Stimulated activated CD4-positive, alpha-beta T cell treated with anti-CD3 and anti-CD28 coated beads, Interleukin-2, amount 100 ng/mL, for 4 hours (primary cell): ENCODE measurements around the gene CCDC88B.
A peak's percentile ranks its signal among the peaks of the same experiment; 100 is the strongest.

Experiments used
- DNase-seq: peaks from one replicate; pipeline ENCODE4 v3.0.0-alpha.2; 2020; ENCODE audit warnings: low read depth

The CCDC88B gene, protein sequence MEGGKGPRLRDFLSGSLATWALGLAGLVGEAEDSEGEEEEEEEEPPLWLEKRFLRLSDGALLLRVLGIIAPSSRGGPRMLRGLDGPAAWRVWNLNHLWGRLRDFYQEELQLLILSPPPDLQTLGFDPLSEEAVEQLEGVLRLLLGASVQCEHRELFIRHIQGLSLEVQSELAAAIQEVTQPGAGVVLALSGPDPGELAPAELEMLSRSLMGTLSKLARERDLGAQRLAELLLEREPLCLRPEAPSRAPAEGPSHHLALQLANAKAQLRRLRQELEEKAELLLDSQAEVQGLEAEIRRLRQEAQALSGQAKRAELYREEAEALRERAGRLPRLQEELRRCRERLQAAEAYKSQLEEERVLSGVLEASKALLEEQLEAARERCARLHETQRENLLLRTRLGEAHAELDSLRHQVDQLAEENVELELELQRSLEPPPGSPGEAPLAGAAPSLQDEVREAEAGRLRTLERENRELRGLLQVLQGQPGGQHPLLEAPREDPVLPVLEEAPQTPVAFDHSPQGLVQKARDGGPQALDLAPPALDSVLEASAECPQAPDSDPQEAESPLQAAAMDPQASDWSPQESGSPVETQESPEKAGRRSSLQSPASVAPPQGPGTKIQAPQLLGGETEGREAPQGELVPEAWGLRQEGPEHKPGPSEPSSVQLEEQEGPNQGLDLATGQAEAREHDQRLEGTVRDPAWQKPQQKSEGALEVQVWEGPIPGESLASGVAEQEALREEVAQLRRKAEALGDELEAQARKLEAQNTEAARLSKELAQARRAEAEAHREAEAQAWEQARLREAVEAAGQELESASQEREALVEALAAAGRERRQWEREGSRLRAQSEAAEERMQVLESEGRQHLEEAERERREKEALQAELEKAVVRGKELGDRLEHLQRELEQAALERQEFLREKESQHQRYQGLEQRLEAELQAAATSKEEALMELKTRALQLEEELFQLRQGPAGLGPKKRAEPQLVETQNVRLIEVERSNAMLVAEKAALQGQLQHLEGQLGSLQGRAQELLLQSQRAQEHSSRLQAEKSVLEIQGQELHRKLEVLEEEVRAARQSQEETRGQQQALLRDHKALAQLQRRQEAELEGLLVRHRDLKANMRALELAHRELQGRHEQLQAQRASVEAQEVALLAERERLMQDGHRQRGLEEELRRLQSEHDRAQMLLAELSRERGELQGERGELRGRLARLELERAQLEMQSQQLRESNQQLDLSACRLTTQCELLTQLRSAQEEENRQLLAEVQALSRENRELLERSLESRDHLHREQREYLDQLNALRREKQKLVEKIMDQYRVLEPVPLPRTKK (N-terminal part only)

DNA sequence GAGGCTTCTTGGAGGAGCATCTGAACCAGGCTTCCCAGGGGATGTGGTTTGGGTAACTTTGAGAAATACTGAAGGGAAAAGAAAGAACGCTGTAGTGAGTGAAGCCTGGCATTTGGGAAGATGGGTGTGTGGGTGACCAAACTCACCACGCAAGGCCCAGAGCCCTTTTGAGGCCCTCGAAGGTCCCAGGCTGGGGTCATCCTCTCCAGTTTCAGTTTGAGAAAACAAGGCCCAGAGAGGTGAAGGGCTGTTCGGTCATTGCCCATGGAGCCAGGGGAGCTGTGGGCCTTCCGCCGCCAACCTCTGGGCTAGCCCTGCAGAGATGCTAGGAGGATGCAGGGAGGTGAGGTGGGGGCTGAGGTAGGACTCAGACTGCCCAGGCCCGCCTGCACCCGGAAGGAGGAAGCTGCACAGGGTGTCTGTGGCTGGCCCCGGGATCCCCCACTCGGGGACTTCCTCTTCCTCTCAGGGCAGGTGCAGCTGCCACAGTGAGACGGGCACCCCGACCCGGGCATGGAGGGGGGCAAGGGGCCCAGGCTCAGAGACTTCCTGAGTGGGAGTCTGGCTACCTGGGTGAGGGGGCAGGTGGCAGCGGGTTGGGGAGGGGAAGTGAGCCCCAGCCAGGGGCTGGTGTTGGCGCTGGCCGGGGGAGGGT, at the start of gene CCDC88B:
CCDC88B (plus strand) TSS at position 451 of the 655 bp plus-strand sequence; CDS start at position 514, 63 bp downstream.
- peak; percentile 66 for DNase-seq

DNA sequence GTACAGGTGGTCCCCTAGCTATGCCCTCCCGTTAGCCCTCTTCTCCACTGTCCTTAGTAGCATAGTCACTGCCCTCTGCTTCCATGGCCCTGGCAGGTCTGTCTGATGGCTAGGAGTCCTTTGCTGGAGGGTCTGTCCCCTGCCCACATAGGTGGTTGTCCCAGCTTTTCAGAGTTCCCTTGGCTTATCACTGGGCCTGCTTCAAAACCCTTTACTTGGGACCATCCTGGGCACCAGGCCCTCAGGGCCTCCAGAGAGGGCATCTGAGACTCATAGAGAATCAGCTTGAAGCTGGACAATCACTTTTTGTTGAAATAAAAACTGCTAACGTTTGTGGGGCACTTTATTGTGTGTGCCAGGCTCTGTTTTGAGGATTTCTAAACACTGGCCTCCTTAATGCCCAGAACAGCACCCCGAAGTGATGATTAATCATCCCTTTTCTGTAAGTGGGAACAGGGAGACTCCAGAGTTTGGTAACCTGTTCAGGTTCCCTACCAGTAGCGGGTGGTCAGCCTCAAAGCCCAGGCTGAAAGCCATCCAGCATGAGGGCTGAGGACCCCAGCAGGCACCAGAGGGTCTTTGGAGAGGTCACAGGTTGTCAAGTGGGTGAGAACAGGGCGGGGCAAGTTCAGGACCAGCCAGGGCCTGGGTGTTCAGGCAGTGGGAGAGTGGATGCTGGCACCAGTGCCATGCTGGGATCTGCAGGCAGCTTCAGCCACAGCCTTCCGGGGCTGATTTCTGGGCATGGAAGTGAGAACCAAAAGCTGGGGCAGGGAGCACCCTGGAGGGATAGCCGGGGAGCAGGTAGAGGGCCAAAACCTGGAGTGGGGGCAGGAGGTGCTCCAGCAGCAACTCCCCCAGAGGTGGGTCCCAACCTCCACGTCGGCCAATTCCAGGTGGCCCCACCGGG, 49.4 kb upstream of the CCDC88B start:
- DNase-seq: no peak

DNA sequence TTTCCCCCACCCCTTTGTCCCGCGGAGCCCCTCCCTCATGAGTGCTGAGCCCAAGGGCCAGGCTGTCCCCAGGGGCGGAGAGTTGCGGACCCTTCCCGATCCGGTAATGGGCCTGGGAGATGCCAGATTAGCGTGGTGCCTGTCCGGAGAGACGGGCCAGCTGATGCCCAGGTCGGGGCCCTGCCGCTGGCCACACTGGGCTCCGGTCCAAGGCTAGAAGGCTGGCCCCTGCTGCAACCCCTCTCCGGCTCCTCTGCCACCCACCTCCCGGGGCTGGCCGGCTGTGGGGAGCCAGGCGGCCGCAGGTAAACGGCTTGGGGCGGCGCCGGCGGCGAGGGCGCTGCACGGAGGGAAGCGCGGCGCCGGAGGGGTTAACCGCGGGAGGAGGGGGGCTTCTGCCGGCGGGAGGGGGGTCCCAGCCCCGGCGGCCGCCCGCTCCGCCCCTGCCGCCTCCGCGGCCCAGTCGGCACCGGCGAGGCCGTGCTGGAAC, 48.7 kb upstream of the CCDC88B start, which contains the start of gene KCNK4:
KCNK4 (plus strand) TSS at position 41 of the 490 bp plus-strand sequence. CDS start 1,717 bp downstream, outside the sequence.
- DNase-seq: no peak

DNA sequence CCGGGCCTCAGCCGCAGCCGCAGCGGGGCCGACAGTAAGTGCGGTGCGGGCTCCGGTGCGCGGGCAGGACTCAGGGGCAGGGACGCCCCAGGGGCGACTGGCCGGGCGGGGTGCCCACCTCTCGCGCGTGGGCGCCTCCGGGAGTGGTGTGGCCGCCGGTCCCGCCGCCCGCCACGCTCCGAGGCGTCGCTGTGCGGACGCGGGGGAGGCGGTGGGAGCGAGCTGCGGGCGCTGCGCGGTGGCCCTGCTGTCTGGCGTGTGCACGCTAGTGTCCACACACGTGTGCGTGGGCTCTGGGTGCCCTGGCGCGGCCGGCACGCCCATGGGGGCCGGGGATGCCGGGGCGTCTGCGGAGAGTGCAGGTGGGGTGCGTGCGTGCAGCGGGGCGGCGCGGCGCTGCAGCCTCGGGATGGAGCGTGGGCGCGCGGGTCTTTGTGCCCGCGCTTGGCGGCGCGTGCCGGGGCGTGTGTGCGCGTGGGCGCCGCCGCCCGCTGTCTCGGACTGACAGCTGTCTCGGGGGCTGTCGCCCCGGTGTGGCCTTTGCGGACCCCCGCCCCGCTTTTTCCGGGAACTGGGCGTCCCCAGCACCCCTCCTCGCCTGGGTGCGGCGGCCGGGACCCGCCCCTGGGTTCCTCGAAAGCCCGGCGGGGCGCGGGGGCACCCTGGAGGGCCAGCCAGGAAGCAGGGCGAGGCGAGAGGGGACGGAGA, 48.1 kb upstream of the CCDC88B start:
- no peak for DNase-seq

DNA sequence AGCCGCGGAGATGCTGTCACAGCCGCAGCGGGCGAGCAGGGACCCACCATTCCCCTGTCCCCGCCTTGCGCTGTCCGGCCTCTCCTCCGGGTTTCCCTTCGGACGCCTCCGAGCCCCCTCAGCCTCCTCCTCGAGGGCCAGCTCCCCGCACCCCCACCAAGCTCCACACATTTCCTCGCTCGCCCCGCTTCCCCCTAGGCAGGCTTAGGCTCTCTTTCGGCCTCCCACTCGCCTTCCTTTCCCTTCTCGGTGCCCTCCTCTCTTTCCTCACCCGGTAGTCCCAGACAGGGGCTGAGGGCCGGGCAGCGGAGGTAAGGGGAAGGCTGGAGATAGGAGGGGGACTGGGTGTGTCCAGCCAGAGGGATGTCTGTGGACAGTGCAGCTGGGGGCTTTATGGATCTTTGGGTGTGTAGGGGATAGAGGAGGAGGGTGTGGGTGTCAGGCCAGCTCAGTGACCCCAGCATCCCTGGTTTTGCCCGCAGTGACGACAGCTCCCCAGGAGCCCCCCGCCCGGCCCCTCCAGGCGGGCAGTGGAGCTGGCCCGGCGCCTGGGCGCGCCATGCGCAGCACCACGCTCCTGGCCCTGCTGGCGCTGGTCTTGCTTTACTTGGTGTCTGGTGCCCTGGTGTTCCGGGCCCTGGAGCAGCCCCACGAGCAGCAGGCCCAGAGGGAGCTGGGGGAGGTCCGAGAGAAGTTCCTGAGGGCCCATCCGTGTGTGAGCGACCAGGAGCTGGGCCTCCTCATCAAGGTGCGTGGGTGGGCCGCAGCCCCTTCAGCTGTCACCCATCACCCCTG, 47.3 kb upstream of the CCDC88B start:
- no peak for DNase-seq

DNA sequence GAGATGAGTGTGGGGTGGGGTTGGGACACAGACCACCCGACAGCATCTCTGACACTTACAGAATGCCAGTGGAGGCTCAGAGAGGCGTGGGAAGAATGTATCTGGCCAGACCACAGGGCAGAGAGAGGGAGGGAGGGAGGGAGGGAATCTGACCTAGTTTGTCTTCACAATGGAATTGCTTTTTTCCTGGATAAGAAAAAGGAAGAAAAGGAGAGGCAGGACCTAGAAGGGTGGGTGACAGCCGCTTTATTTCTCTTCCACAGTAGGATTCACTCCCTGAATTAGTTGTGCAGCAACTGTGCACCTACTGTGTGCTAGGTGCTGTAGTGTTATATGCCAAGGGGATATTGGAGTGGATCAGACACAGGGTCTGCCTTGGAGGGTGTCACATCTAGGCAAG, 45.2 kb upstream of the CCDC88B start:
- no peak for DNase-seq

DNA sequence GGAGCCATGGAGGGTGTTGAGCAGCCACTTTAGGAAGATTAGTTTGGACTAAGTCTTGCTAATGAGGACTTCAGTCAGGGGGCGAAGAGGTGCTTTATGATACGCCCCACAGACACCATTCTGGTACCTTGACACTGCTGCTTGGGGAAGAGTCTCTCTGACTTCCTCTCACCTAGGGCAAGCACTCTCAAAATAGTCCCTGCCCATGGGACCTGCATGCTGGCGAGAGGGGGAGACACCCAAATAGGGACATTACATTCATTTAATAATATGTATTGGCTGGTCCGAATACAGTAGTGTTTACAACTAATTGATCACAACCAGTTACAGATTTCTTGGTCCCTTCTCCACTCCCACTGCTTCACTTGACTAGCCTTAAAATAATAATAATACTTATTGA, 44.2 kb upstream of the CCDC88B start:
- no peak for DNase-seq

DNA sequence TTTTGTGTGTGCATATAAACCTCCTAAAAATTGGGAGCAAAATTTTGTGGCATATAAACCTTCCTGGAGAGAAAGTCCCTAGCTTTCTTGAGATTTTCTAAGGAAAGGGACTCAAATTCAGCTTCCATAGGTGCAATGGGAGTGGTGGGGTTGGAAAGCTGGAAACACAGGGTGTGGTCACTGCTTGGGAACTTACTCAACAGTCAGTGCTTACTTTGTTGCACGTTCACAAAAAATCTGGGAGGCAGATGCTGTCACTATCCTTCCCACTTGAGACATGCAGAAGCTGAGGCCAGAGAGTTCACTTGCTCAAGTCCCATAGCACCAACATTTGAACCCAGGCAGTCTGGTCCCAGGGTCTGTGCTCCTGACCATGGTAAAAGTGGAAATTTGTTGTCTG, 43.8 kb upstream of the CCDC88B start:
- DNase-seq: no peak

DNA sequence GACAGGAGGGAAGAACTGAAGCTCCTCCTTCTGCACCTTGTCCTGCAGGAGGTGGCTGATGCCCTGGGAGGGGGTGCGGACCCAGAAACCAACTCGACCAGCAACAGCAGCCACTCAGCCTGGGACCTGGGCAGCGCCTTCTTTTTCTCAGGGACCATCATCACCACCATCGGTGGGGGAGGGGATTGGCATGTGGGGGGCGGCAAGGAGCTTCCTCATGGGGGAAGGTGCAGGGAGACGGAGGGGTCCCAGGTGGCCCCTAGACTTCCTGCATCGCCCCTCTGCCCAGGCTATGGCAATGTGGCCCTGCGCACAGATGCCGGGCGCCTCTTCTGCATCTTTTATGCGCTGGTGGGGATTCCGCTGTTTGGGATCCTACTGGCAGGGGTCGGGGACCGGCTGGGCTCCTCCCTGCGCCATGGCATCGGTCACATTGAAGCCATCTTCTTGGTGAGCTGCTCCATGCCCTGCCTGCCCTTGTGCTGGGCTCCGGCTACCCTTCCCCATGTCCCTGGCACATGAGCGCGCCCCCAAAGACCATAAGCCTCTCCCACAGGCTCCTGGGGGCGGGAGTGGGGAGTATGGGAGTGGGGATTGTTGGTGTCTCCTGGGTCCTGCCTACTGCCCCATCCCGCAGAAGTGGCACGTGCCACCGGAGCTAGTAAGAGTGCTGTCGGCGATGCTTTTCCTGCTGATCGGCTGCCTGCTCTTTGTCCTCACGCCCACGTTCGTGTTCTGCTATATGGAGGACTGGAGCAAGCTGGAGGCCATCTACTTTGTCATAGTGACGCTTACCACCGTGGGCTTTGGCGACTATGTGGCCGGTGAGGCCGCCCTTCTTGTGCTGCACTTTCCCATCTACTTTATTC, 42.9 kb upstream of the CCDC88B start:
- no peak for DNase-seq

DNA sequence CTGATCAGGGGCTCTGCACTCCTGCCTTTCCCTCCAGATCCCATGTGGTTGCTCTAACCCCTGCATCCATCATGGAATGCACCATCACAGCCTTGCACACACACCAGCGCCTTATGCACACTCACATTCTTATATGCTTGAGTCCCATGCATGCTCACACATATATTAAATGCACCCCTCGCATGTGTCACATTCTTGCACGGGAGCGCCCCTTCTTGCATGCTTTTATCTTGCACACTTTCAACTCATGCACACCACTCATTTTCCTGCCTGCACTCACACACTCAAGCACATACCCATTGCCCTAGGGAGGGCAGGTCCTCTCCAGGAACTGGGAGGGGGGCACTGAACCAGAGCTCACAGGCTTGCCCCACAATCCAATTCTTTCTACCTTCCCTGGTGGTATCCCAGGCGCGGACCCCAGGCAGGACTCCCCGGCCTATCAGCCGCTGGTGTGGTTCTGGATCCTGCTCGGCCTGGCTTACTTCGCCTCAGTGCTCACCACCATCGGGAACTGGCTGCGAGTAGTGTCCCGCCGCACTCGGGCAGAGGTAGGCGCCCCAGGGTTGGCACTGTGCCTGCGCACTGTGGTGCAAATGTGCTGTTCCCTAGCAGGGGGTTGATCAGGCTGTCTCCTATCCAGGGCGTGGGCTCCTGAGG, 42.2 kb upstream of the CCDC88B start:
- no peak for DNase-seq

DNA sequence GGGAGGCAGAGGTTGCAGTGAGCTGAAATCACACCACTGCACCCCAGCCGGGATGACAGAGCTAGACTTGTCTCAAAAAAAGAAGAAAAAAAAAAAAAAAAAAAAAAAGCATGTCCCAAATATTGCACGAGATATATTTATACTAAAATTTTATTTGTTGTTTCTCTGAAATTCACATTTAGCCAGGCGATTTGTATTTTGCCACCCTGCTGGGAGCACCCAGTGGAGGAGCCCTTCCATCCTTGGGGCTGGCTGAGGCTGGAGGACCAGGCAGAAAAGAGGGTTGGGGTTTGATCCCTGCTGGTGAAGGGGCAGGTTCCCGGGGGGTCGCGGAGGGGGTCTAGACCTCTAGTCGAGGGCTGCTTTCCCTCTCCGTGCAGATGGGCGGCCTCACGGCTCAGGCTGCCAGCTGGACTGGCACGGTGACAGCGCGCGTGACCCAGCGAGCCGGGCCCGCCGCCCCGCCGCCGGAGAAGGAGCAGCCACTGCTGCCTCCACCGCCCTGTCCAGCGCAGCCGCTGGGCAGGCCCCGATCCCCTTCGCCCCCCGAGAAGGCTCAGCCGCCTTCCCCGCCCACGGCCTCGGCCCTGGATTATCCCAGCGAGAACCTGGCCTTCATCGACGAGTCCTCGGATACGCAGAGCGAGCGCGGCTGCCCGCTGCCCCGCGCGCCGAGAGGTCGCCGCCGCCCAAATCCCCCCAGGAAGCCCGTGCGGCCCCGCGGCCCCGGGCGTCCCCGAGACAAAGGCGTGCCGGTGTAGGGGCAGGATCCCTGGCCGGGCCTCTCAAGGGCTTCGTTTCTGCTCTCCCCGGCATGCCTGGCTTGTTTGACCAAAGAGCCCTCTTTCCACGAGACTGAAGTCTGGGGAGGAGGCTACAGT, 40.8 kb upstream of the CCDC88B start:
- DNase-seq: no peak

DNA sequence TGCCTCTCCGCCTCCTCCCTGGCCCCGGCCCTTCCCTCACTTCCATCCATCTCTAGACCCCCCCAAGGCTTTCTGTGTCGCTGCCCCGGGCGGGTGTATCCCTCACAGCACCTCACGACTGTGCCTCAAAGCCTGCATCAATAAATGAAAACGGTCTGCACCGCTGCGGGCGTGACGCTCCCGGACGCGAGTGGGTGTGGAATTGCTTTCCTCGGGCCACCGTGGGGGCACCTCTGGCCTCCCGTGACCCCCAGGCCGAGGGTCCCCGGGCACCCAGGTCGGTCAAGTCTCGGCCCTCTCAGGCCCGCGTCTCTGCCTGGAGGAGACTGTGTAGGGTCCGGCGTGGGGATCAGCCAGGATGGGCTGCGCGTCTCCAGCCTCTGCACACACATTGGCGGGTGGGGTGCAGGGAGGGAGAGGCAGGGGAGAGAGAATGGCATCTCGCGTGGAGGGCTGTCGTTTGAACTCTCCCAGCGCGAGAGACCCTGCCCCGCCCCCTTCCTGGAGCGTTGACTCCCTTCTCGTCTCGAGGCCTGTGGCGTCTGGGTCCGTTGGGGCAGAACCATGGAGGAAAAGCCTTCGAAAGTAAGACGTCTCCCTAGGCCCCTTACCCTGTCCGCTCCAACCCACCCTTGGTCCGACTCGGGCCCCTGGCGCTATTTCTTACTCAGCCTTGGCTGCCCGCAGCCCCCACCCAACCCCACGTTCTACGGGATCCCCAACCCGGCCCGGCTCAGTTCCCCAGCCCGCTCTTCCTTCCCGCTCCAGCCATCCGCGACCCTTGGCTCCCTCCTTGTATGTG, 40.0 kb upstream of the CCDC88B start, which contains the start of gene CATSPERZ:
CATSPERZ (plus strand) TSS at position 512 of the 802 bp plus-strand sequence; CDS start at position 565, 53 bp downstream.
- no peak for DNase-seq

DNA sequence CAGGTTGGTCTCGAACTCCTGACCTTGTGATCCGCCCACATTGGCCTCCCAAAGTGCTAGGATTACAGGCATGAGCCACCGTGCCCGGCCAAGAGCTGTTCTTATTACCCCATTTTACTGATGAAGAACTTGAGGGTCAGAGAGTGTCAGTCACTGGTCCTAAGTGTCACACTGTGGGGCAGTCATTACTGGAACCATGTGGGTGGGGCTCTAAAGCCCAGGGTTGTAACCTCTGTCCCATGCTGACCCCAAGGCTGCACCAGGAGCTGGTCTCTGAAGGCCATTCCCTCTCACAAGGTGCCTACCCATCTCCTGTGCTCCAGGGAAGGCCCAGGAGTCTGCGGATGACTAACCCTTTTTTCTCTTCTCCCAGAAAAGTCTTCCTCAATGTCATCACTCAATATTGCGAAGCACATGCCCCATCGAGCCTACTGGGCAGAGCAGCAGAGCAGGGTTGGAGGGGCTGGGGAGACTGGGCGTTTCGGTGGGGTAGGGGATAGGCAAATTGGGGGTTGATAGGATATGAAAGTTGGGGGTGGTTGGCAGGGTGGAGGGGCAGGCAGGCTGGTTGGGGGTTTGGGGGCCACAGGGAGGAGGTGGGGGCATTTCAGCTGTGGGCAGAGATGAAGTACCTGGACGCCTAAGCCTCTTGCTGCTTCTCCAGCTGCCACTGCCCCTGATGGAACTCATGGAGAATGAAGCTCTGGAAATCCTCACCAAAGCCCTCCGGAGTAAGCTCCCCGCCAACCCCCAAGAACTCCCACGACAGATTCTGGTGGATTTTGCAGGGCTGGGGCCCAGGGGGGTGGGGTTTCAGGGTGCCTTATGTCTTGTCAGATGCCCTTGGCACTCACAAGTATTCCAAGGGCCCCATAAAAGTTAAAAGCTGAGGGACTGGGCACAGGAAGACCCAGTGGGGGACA, 36.6 kb upstream of the CCDC88B start:
- no peak for DNase-seq

DNA sequence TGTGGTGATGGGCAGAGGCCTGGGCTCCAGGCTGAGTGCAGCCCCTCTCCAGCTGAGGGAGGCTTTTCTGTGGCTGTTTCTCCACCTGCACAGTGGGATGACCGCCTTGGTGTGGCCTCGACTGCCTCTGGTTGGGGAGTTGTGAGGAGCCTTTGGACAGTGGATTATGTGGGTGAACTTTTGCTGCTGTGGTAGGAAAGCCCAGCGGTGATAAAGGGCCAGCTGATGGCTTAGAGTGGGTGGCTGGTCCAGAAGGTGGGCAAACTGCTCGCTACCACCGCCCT, 36.0 kb upstream of the CCDC88B start:
- no peak for DNase-seq
